CD14-positive monocyte (primary cell): Measurements from ENCODE around the gene COQ9. TPM values are rescaled to one million over a fixed set of nuclear protein-coding genes. Genes with fewer than 3 reads are reported as not detected.
A peak's percentile ranks its signal among the peaks of the same experiment; 100 is the strongest.

Experiments used
- DNase-seq, 3 donors: peaks; one replicate each; pipeline ENCODE4 v3.0.0-alpha.2; 2011 to 2022
- H2AFZ ChIP-seq: 2 replicates; pipeline ENCODE4 v1.6.0; 2012; ENCODE audit warnings: mild to moderate bottlenecking, low read depth, low read length, inconsistent platforms; ENCODE audit not compliant: insufficient read depth, poor library complexity, severe bottlenecking
- H3K27ac ChIP-seq, 2 donors: 1 replicate in 1 of 2; 2 replicates in 1 of 2; pipeline ENCODE4 v1.5.1; 2012 to 2013; ENCODE audit warnings: low read length in 2 of 2, control low read depth in 1 of 2, inconsistent platforms in 1 of 2, low read depth in 1 of 2, mild to moderate bottlenecking in 1 of 2
- H3K27me3 ChIP-seq, 2 donors: one replicate each; pipeline versions ENCODE4 v1.6.0 to v1.6.1; 2011 to 2013; ENCODE audit warnings: low read length in 2 of 2; ENCODE audit not compliant: control insufficient read depth in 2 of 2, insufficient read depth in 2 of 2
- H3K36me3 ChIP-seq, 2 donors: replicated peaks in 1 of 2; 1 replicate in 1 of 2; 2 replicates in 1 of 2; pipeline versions ENCODE4 v1.5.1 to v1.6.1; 2012 to 2013; ENCODE audit warnings: low read length in 2 of 2, control low read depth in 1 of 2, inconsistent platforms in 1 of 2, mild to moderate bottlenecking in 1 of 2; ENCODE audit not compliant: insufficient read depth in 2 of 2, control insufficient read depth in 1 of 2
- H3K4me1 ChIP-seq, 2 donors: 1 replicate in 1 of 2; 2 replicates in 1 of 2; pipeline versions ENCODE4 v1.5.1 to v1.6.1; 2012 to 2013; ENCODE audit warnings: low read length in 2 of 2, control low read depth in 1 of 2, inconsistent platforms in 1 of 2, mild to moderate bottlenecking in 1 of 2, moderate library complexity in 1 of 2; ENCODE audit not compliant: insufficient read depth in 2 of 2, control insufficient read depth in 1 of 2
- H3K4me2 ChIP-seq: replicated peaks from 2 replicates; pipeline ENCODE3; 2012; ENCODE audit warnings: low read length, moderate library complexity, mild to moderate bottlenecking; ENCODE audit not compliant: poor library complexity, severe bottlenecking; ENCODE audit errors: extremely low read depth
- H3K4me3 ChIP-seq, 3 experiments: fragments of 200-600 bp in 1 of 3; sonication (generic) in 1 of 3; replicated peaks in 1 of 3; 1 replicate in 2 of 3; 2 replicates in 1 of 3; pipeline ENCODE4 v1.5.1; 2011 to 2013; ENCODE audit warnings: low read length in 3 of 3, mild to moderate bottlenecking in 3 of 3, control low read depth in 2 of 3, low read depth in 2 of 3, inconsistent platforms in 1 of 3, moderate library complexity in 1 of 3
- H3K79me2 ChIP-seq: 2 replicates; pipeline ENCODE4 v1.6.0; 2012; ENCODE audit warnings: mild to moderate bottlenecking, control low read depth, inconsistent platforms, low read length, moderate library complexity; ENCODE audit not compliant: insufficient read depth
- H3K9ac ChIP-seq: 2 replicates; pipeline ENCODE4 v1.6.0; 2017; ENCODE audit warnings: low read length, mild to moderate bottlenecking; ENCODE audit not compliant: insufficient read depth, poor library complexity, severe bottlenecking
- H3K9me3 ChIP-seq, 2 donors: replicated peaks in 1 of 2; 1 replicate in 1 of 2; 2 replicates in 1 of 2; pipeline versions ENCODE4 v1.5.1 to v1.6.1; 2012 to 2013; ENCODE audit warnings: low read length in 2 of 2, control low read depth in 1 of 2; ENCODE audit not compliant: control insufficient read depth in 1 of 2, insufficient read depth in 1 of 2
- H4K20me1 ChIP-seq: 2 replicates; pipeline ENCODE4 v1.6.0; 2012; ENCODE audit warnings: mild to moderate bottlenecking, low read length, control low read depth, moderate library complexity; ENCODE audit not compliant: insufficient read depth
- H3K27ac Mint-ChIP-seq, 7 donors: one replicate each; pipeline ENCODE4 v1.8.0; 2020; ENCODE audit warnings: mild to moderate bottlenecking in 7 of 7, mixed read lengths in 7 of 7, moderate library complexity in 6 of 7, inconsistent platforms in 2 of 7
- H3K27me3 Mint-ChIP-seq, 3 donors: one replicate each; pipeline ENCODE4 v1.8.0; 2021 to 2022; ENCODE audit warnings: low read depth in 3 of 3, mild to moderate bottlenecking in 3 of 3, mixed read lengths in 3 of 3, moderate library complexity in 3 of 3, inconsistent platforms in 1 of 3
- H3K36me3 Mint-ChIP-seq, 2 donors: one replicate each; pipeline ENCODE4 v1.8.0; 2020; ENCODE audit warnings: mixed read lengths in 2 of 2, inconsistent platforms in 1 of 2, mild to moderate bottlenecking in 1 of 2
- H3K4me1 Mint-ChIP-seq: one replicate; pipeline ENCODE4 v1.8.0; 2020; ENCODE audit warnings: mild to moderate bottlenecking, mixed read lengths
- H3K4me3 Mint-ChIP-seq, 2 donors: one replicate each; pipeline ENCODE4 v1.8.0; 2020; ENCODE audit warnings: mild to moderate bottlenecking in 2 of 2, mixed read lengths in 2 of 2, moderate library complexity in 1 of 2
- H3K9me3 Mint-ChIP-seq, 7 donors: one replicate each; pipeline ENCODE4 v1.8.0; 2020 to 2022; ENCODE audit warnings: mixed read lengths in 7 of 7, mild to moderate bottlenecking in 6 of 7, moderate library complexity in 6 of 7, inconsistent platforms in 2 of 7
- CTCF ChIP-seq: fragments of 200-600 bp; IDR thresholded peaks from one replicate; pipeline ENCODE4 v1.8.0; 2022; ENCODE audit warnings: antibody characterized with exemption, mild to moderate bottlenecking
- WGBS: methylation state at CpG from one replicate; pipeline ENCODE4 v1.1.5; 2013; ENCODE audit warnings: missing lambda C conversion rate; ENCODE audit not compliant: insufficient coverage; 5-methylcytosine and 5-hydroxymethylcytosine counted together
- intact Hi-C, 2 donors: fragments of 100-400 bp; cut with micrococcal nuclease; formaldehyde crosslinking; loops; one replicate each; pipeline versions ENCODE4 v1.15.0 to v1.15.1; 2023
- polyA plus RNA-seq, 3 donors: library from polyadenylated mRNA; depleted of rRNA in 1 of 3; unstranded in 2 of 3; stranded (reverse) in 1 of 3; fragments of 300-500 nt in 2 of 3; fragments of >200 nt in 1 of 3; fragmentation: Illumina TruSeq in 2 of 3; gene quantifications; 1 replicate in 2 of 3; 2 replicates in 1 of 3; pipeline ENCODE4 v1.2.3, GENCODE V29; 2012 to 2021

COQ9 gene
- polyA plus RNA-seq, 3 donors, result 32.7 to 47.8 (median 38.4) TPM

GRCh38 chr16:57423152-57423551 is 24.1 kb upstream of the COQ9 start:
- H3K9me3 Mint-ChIP-seq, result peaks cover 0 to 2% (median 0%) of the 10 kb centered on the region in 7 donors
- no peak overlapping the region for H3K4me3 ChIP-seq
- no peak overlapping the region for H2AFZ ChIP-seq
- peaks cover 0 to 2% (median 2%) of the 10 kb centered on the region in 3 donors for H3K27me3 Mint-ChIP-seq
- H3K36me3 Mint-ChIP-seq, result peaks cover 12 to 21% of the 10 kb centered on the region in 2 donors
- peaks cover 9 to 11% of the 10 kb centered on the region in 2 donors for H3K4me1 ChIP-seq
- no peak for TF ChIP-seq CTCF
- no peaks in the 10 kb centered on the region for H3K9me3 ChIP-seq
- 100% methylated on average over 1 of the region's 2 CpGs for WGBS
- no peak overlapping the region for H3K27ac Mint-ChIP-seq
- H3K27ac ChIP-seq, result no peak overlapping the region
- H4K20me1 ChIP-seq, result no peaks in the 10 kb centered on the region
- DNase-seq, result no peak
- no peaks in the 10 kb centered on the region for H3K79me2 ChIP-seq
- H3K4me2 ChIP-seq, result no peak overlapping the region
- H3K9ac ChIP-seq, result no peak overlapping the region
- intact Hi-C loops, result no loop called here
- peaks cover 11% of the 10 kb centered on the region for H3K4me1 Mint-ChIP-seq
- no peak overlapping the region for H3K4me3 Mint-ChIP-seq
- H3K27me3 ChIP-seq, result no peaks in the 10 kb centered on the region
- H3K36me3 ChIP-seq, result peaks cover 9 to 19% of the 10 kb centered on the region in 2 donors

- DNase-seq, result no peak
- H3K36me3 ChIP-seq, result peaks cover 21 to 32% of the 10 kb centered on the region in 2 donors
- H3K9me3 ChIP-seq, result no peaks in the 10 kb centered on the region
- H3K9me3 Mint-ChIP-seq, result peaks cover 0 to 2% (median 0%) of the 10 kb centered on the region in 7 donors
- intact Hi-C loops, result no loop called here
- H3K4me3 Mint-ChIP-seq, result no peak overlapping the region
- no peak overlapping the region for H2AFZ ChIP-seq
- no peaks in the 10 kb centered on the region for H4K20me1 ChIP-seq
- H3K4me1 ChIP-seq, result no peaks in the 10 kb centered on the region
- WGBS, result 100% methylated on average over 2 of the region's 3 CpGs
- no peak for TF ChIP-seq CTCF
- peaks cover 4% of the 10 kb centered on the region for H3K4me1 Mint-ChIP-seq
- peaks cover 0 to 2% (median 0%) of the 10 kb centered on the region in 3 donors for H3K27me3 Mint-ChIP-seq
- H3K36me3 Mint-ChIP-seq, result peaks cover 24 to 35% of the 10 kb centered on the region in 2 donors
- no peak overlapping the region for H3K4me2 ChIP-seq
- H3K27me3 ChIP-seq, result no peaks in the 10 kb centered on the region
- no peak overlapping the region for H3K27ac ChIP-seq
- no peak overlapping the region for H3K4me3 ChIP-seq
- H3K9ac ChIP-seq, result no peak overlapping the region
- H3K79me2 ChIP-seq, result no peaks in the 10 kb centered on the region
- H3K27ac Mint-ChIP-seq, result peak overlapping the region in 1 of 7 donors; percentile 63
These were observed 22.7 kb upstream of the COQ9 start for GRCh38 chr16:57424583-57424982.
